ENCODE results near the gene SMIM41.
"Not testable (repeated sequence)": the region's sequence is repeated elsewhere in the genome, so short reads cannot be mapped to it uniquely, and the experiment has no call there.

The SMIM41 gene

DNA sequence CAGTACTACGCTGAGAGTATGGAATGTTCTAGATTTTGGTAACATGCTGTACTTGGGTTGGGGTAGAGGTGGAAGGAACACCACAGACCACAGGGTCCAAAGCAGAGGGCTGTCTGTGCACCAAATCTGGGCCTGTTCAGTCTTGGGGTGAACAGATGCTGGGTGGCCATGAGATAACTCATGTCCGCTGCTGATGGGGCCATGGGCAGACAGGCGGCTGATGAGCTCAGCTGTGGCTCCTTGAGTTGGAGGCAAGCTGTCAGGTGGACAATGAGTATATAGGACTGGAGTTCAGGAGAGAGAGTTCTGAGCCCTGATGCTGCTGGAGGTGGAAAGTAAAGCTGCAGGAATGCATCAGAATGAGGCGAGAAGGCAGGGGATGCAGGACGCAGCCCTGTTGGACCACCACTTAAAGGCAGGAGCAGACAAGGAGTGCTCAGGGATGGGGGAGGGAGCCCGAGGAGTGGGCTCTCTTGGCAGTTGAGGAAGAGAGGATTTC is 6.2 kb downstream of the SMIM41 start:
- DNase-seq (ENCODE audit: low read depth, low spot score) = no peak

DNA sequence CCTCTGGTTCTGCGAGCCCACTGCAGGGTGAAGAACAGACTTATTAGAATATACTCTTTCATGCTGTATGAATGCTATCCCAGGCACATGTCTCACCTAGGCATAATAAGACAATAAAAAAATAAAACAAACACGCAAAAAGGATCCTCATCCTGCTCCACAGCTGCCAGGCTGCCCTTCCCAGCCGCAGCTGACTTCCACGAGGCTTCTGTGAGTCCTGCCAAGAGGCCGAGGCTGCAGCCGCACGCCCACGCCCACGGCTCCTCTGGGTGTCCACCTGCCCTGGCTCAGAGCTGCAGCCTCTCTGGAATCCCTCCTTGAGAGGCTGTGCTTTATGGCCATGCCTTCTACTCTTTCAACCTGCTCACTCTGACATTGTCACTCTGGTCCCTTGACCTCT is 6.9 kb downstream of the SMIM41 start:
- no peak for DNase-seq (ENCODE audit: low read depth, low spot score)

DNA sequence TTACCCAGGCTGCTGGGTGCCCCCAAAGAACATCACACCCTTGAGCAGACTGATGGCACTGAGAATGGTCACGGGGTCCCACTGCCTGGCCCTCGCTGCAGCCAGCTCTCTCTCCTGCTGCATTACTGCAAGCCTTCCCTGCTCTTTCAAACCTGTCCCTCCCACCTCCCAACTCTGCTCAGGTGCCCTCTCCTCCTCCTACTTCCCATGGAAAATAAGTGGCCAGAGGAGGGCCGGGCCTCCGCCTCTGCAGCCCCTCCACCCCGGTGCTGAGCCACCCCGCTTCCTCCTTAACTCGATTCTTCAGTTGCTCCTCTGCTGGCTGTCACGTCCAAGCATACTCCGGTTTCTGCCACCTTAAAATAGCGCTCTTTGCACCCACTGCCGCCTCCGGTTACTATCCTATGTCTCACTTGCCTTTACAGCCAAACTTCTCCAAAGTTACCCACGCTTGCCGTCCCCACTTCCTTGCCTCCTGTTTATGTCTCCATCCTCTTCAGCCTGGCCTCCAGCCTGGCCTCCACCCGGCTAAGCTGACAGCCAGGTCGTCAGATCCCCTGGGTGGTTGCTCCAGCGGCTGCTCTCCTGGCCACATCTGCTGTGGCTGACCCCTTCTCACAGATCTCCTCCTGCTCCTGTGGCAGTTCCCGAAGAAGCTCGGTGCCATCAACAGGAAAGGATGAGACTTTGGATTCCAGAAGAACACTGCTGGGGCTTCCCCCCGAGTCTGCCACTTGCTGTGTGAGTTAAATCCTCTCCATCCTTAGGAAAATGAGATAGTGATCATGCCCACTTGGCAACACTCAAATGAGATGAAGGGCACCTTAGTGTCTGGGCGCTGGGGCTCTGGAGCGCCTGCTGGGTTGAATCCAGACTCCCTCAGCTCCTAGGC is 7.7 kb downstream of the SMIM41 start:
- DNase-seq (ENCODE audit: low read depth, low spot score) = no peak

DNA sequence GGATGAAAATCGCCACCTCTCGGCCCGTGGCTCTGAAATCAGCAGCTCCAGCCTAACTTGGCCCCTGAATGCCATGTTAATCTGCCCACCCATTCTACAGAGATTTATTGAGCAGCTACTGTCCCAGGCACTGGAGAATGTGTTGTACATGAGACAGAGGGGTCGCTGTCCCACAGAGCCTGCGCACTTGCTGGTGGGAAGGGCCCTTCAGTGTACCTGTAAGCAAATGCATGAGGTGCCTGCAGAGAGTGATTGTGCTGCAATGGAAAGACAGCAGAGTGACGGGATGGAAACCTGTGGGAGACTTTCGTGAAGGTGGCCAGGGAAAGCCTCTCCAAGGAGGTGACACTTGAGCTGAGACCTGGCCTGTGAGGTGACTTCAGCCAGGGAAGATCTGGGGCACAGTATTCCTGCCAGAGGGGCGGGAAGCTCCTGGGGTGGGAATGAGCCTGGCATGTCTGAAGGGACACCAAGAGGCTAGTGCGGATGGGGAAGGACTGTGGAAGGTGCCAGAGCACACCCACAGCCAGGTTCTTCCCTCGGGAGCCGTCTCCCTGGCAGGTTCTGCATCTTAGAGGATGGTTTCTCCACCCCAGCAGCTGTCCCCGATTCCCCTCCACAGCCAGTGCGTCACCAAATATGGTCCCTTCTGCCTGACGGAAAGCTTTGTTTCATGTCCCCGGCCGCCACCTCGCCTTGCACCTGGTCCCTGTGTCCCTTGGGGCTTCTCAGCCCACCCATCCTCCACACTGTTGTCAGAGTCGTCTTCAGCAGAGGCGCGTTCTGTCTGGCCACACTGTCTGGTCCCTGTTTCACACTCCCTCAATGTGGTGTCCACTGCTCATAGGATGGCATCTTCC is 8.7 kb downstream of the SMIM41 start:
- no peak for DNase-seq (ENCODE audit: low read depth, low spot score)

DNA sequence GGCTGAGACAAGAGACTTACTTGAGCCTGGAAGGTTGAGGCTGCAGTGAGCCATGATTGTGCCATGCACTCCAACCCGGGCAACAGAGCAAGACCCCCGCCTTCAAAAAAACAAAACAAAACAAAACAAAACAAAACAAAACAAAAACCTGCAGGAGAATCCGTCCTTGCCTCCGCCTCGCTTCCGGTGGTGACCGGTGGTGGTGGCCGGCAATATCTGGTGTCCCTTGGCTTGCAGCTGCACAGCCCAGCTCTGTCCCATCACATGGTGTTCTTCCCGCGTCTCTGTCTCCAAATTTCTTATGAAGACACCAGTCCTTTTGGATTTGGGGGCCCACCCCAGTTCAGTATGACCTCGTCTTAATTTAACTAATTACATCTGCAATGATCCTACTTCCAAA is 10.0 kb downstream of the SMIM41 start:
- DNase-seq (ENCODE audit: low read depth, low spot score) = no peak

DNA sequence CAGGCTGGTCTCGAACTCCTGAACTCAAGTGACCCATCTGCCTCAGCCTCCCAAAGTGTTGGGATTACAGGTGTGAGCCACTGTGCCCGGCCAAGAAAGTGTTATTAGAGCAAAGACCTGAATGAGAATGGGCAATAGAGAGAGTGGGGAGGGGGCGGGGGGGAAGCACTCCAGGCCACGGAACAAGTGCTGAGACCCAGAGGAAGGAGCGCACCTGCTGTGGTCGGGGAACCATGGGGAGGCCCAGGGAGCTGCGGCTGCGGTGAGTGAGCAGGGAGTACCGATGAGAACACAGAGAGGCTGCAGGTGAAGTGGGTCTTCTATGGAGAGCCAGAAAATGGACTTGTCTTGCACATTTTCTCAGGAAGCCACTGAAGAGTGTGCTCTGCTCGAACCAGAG is 10.8 kb downstream of the SMIM41 start:
- DNase-seq (ENCODE audit: low read depth, low spot score) = no peak

DNA sequence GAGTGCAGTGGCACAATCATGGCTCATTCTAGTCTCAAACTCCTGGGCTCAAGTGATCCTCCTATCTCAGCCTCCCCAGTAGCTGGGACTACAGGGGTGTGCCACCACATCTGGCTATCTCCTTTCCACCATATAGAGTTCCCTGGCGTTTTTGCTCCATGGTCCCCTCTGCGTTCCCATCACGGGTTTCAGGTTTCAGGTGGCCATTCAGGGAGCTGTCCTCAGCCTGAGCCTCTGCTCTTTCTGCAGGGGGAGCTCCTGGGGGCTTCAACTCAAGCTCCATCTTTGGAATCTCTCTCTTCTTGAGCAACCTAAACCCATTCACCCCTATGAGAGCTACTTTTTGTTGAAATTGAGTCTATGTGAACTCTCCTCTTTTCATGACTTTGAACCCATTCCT is 11.6 kb downstream of the SMIM41 start:
- no peak for DNase-seq (ENCODE audit: low read depth, low spot score)

DNA sequence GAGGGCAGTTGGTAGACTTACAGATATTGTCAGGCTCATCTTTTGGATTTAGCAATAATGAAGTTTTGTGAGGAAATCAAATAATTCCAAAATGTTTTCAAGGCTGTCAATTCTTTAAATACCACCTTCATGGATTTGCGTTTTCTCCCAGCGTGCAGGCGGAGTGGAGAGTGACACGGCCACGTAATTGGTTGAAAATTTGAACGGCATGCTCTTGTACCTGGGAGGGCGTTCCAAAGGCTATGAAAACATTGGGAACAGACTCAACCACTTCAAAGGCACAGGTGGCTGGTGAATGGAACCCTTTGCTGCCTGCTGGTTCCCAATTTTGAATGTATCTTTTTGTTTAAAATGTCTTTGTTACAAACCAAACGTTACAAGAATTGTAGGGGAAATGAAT is 12.4 kb downstream of the SMIM41 start:
- DNase-seq (ENCODE audit: low read depth, low spot score) = no peak

DNA sequence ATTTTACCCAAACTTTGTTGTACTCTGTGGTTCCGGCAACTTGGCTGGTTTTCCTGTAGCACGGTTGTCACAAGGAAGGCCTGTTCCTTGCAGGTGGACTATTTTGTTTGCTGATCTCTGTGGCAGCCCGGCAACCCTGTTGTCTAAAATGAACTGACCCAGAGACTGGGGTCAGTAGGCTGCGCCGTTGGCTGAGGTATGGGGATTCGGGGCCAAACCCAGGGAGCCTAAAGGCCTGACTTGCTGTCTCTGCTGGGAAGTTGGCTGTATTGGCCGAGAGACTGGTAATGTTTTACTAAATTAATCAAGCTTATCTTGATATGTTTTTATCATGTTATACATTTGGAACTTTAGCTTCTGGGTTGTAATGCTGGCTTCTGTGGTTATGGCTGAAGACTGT is 13.8 kb downstream of the SMIM41 start:
- DNase-seq (ENCODE audit: low read depth, low spot score) = no peak

DNA sequence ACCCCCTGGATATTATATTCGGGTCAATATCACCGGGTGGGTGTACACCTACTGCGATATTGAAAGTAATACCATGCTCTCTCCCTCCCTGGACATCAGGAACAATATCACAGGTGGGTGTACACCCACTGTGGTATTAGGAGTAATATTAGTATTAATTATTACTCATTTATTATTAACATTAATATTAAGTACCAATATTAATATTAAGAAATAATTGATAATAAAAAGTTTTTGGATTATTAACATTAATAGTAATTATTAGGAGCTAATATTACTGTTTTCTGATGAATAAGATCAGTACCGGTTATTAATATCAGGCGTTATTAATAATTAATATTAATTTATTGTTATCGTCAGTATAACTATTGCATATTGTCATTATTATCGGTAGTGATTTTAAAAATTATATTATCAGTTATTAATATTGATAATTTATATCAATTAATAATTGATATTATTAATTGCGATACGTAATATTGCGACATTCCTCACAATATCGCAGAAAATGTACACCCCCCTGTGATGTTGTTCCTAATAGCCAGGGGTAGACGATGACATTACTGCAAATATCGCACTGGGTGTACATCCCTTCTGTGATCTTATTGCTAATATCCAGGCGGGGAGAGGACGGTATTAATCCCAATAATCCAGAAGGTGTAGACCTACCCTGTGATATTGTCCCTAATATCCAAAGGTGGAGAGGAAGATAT is 17.0 kb downstream of the SMIM41 start:
- no peak for DNase-seq (ENCODE audit: low read depth, low spot score)

DNA sequence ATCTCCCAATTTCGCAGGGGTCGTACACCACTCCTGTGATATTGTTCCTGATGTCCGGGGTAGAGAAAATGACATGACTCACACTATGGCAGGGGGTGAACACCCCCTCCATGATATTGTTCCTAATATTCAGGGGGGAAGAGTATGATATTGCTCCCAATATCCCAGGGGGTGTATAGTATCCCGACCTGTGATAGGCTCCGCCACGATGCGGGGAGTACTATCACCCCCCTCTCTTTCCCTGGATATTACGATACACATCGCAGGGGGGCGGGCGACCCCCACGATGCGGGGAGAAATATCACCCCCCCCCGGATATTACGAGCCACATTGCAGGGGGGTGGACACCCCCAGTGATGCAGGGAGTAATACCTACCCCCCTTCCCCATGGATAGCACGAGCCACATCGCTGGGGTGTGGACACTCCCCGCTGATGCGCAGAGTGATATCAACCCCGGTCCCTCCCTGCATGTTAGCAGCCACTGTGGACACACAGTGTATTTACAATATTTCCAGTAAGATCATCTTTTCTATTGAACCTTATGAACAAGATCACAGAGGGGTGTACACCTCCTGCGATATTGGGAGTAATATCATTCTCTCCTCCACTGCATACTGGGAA is 17.7 kb downstream of the SMIM41 start:
- no peak for DNase-seq (ENCODE audit: low read depth, low spot score)

DNA sequence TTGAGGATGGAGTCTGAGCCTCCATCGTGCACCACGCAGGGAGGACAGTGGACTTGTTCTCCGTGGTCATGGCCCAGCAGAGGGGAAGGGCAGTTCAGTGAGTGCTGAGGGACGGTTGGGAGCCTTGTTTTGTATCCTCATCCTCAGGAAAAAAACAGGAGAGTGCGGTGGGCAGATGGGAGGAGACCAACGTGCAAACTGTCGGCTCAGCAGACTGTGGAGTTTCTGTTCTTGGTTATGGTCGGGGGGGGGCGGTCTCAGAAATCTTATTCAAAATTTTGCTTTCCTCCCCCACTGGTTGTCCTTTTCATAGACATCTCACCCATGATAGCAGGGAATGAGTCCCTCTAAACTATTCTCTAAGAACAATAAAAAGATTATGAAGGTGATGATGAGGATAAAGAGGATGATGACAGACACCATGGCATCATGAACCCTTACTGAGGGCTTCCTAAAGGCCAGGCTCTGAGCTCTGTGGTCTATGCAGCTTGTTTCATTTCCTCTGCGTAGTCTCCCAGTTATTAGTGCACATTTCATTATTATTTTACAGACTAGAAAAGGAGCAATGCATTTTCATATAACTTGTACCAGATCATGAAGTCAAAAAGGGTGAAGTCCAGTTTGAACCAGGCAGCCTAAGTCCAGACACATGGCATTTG is 25.1 kb downstream of the SMIM41 start:
- not testable (repeated sequence) for DNase-seq (ENCODE audit: low read depth, low spot score)

DNA sequence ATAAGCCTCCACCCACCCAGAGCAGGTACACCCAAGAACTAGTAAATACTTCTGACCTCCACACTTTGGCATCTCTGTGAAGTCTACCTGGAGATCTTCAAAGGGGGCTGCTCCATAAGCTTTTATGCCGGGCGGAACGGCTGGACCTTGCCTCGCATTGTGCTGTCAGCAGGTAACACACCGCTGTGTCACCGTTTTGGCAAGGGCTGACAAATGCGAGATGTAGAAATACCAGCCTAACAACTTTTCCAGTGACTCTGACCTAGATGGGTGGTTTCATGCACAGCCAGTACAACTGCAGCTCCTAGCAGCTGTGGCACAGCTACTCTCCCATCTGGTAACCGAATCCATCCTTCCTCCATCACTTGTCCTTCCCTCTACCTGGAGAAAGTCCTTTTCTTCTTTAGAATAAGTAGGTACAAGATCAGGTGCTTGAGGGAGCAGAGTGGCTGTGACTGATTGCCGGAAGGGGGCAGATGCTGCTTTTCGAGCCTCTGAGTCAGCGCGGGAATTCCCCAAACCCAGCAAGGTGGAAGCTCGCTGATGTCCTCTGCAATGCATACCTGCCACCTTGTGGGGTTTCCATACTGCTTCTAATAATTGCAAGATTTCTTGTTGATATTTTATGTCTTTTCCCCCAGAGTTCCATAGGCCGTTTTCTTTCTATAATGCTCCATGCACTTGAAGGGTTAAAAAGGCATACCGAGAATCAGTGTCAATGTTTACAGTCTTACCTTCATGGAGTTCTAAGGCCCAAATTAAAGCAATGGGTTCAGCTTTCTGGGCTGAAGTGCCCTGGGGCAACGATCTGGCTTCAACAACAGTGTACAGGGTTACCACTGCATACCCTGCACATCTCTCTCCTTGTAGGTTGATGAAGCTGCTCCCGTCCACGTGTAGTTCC is 37.0 kb downstream of the SMIM41 start:
- not testable (repeated sequence) for DNase-seq (ENCODE audit: low read depth, low spot score)

DNA sequence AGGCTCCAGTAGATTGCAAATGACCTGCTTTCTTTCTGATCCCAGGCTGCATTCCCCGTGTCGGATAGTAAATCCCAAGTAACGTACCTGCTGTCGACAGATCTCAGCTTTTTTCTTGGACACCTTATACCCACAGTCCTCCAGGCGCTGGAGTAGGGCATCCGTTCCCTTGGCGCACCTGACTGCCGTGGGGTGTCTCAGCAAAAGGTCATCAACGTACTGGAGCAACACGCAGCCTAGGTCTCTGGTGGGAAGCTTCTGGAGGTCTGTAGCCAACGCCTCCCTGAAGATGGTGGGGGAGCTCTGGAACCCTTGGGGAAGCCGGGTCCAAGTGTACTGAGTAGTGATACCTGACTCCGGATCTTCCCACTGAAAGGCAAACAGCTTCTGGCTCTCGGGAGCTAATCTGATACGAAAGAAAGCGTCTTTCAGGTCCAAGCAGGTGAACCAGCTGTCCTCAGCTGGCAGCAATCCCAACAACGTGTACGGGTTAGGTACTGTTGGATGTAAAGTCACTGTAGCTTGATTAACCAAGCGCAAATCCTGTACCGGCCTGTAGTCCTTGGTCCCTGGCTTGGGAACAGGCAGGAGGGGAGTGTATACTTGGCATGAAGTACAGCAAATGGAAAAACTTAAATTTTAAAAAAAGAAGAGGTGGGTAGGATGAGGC is 38.4 kb downstream of the SMIM41 start:
- not testable (repeated sequence) for DNase-seq (ENCODE audit: low read depth, low spot score)

DNA sequence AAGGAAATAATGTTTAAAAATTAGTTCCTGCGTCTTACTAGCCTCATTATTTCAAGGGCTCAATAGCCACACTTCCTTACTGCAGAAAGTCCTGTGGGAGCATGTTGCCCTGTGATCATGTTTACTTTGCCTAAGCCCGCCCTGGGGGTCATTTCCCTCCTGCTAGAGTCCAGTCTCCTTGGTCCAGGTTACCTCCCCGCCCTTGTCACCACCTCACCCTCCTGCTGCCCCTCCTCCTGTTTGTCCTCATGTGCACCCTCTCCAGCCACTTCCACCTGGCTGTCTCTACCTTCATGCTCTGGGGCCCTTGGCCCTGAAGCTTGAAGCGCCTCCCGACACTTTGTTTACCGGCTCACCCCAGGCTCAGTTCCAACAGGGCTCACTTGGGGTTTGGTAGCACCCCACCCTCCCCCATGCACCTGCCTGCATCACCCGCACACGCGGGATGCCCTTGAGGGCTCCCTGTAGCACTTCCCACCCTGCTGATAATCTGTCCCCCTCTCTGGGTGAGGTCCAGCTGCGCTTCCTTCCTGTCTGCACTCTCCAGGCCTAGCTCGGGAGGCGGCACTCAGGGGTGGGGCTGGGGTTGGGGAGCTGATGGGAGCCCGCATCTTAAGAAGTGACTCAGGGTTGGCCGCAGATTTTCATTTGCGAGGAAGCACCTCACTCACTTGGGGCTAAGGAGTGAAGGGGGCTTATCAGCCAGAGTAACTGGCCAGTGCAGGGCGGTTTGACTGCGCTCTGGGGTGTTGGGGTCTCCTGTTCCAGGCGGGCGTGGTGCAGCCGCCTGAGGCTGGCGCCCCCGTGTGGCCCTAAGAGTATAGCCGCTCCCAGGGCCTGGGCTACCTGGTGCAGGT is 40.1 kb downstream of the SMIM41 start:
- DNase-seq (ENCODE audit: low read depth, low spot score) = peak; percentile 40

DNA sequence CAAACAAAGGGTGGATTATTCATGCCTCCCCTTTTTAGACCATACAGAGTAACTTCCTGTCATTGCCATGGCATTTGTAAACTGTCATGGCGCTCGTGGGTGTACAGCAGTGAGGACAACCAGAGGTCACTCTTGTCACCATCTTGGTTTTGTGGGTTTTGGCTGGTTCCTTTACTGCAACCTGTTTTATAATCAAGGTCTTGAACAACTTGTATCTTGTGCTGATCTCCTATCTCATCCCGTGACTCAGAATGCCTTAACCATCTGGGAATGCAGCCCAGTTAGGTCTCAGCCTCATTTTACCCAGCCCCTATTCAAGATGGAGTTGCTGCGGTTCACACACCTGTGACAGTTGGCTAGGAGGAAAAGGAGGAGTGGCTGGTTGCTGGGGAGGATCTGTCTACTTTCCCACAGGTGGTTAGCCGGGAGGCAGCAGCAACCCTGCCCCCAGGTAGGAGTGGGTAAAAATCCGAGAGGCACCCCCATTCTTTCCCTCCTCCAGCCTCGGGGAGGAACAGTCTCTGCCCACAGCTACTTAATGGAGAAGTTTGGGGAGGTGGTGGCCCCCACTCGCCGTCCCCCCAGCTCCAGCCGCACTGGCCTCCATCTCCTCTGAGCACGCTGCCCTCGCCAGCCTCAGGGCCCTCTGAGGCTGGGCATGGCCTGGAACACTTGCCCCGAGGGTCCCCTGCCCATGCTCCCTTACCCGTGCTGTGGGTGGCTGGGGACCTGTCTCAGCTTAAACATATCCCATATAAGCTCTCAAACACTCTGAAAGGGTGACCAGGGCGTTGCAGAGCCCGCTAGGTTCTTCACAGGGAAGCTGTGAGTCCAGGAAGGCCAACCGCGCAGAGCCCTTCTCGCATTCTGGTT is 41.7 kb downstream of the SMIM41 start:
- DNase-seq (ENCODE audit: low read depth, low spot score) = no peak

DNA sequence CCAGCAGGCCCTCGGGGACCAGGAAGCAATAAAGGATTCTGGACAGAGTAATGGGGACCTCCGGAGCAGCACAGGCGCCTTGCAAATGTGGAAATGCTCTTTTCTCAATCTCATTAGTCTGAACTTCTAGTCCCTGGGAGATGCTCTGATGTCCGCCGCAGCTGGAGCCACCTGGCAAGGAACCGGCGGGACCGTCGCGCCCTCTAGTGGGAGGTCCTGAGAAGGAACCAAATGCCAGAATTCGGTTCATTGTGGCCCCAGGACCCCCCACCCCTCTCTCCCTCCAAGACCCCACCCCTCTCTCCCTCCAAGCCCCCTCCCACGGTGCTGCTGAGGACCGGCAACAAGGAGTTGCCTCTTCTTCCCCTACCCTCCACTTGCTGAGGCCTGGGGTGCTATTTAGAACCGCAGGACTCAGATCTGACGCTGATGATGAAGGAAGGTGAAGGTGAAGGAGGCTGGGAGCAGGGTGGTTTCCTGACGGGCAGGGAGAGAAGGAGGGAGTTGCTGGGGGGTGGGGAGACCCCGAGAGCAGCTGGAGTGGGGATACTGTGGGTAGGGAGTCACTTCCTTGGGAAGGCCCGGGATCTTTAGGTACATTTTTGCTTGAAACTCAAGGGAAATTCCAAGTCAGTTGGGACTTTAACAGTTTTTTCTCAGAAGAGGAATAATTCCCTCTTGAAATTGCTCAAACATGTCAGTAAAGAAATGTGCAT is 42.5 kb downstream of the SMIM41 start:
- peak; percentile 66 for DNase-seq (ENCODE audit: low read depth, low spot score)

Measured in astrocyte of the hippocampus (primary cell).